Thyroid gland (tissue), 4 donors: Measurements from ENCODE around the gene ZBTB8OS.

ENCODE experiments used
- CTCF ChIP-seq, 6 experiments: fragments of 200-600 bp in 3 of 6; fragments of 450-650 bp in 3 of 6; sonication (generic) in 3 of 6; IDR thresholded peaks; one replicate each; pipeline ENCODE4 v1.5.1; 2016 to 2019; ENCODE audit warnings: antibody characterized with exemption in 6 of 6, mild to moderate bottlenecking in 2 of 6, inconsistent platforms in 1 of 6, moderate library complexity in 1 of 6
- POLR2A ChIP-seq, 2 donors: fragments of 450-650 bp; IDR thresholded peaks; one replicate each; pipeline ENCODE4 v1.6.1; 2017; ENCODE audit warnings: antibody characterized with exemption in 2 of 2, mild to moderate bottlenecking in 2 of 2, moderate library complexity in 1 of 2

- no peak for TF ChIP-seq POLR2A (IDR thresholded peaks at IDR 0.05)
- TF ChIP-seq CTCF (IDR thresholded peaks at IDR 0.05) = no peak
These were observed 31.2 kb upstream of the ZBTB8OS start for GRCh38 chr1:32681509-32681908.
